HFFc6 (cell line): Measurements from ENCODE around the gene CLCN6. TPM values are rescaled to one million over a fixed set of nuclear protein-coding genes. Genes with fewer than 3 reads are reported as not detected.

Experiments
- DNase-seq: peaks from one replicate; pipeline ENCODE4 v3.0.0-alpha.2; 2018
- H3K27ac Mint-ChIP-seq: 2 replicates; pipeline ENCODE4 v1.8.0; 2020; ENCODE audit warnings: mild to moderate bottlenecking, mixed read lengths
- H3K27me3 Mint-ChIP-seq: 2 replicates; pipeline ENCODE4 v1.8.0; 2021; ENCODE audit warnings: mild to moderate bottlenecking, moderate library complexity, mixed read lengths; ENCODE audit not compliant: insufficient read depth
- H3K36me3 Mint-ChIP-seq: 2 replicates; pipeline ENCODE4 v1.8.0; 2021; ENCODE audit warnings: low read depth, mixed read lengths
- H3K4me1 Mint-ChIP-seq: 2 replicates; pipeline ENCODE4 v1.8.0; 2020; ENCODE audit warnings: low read depth, mixed read lengths
- H3K4me3 Mint-ChIP-seq: 2 replicates; pipeline ENCODE4 v1.8.0; 2020; ENCODE audit warnings: mild to moderate bottlenecking, moderate library complexity, mixed read lengths
- H3K9me3 Mint-ChIP-seq: 2 replicates; pipeline ENCODE4 v1.8.0; 2020; ENCODE audit warnings: mild to moderate bottlenecking, mixed read lengths
- total RNA-seq, 6 experiments: library from RNA; stranded (reverse); fragmentation: NEBNext Ultra II Directional; extraction: Animal tissue kit (Norgen Biotek cat#: 25700); gene quantifications; 2 replicates in 1 of 6; 3 replicates in 5 of 6; pipeline ENCODE4 v1.2.3, GENCODE V29; 2021
- TF ChIP-seq, protein P1 (sequence below): fragments of 200-600 bp; sonication (generic); IDR thresholded peaks from 2 replicates; pipeline ENCODE4 v1.5.0; 2021; ENCODE audit warnings: antibody characterized with exemption, mild to moderate bottlenecking

CLCN6 gene
- total RNA-seq, 6 experiments from 2014 or later = 6.2 to 8.3 (median 7.9) TPM

DNA sequence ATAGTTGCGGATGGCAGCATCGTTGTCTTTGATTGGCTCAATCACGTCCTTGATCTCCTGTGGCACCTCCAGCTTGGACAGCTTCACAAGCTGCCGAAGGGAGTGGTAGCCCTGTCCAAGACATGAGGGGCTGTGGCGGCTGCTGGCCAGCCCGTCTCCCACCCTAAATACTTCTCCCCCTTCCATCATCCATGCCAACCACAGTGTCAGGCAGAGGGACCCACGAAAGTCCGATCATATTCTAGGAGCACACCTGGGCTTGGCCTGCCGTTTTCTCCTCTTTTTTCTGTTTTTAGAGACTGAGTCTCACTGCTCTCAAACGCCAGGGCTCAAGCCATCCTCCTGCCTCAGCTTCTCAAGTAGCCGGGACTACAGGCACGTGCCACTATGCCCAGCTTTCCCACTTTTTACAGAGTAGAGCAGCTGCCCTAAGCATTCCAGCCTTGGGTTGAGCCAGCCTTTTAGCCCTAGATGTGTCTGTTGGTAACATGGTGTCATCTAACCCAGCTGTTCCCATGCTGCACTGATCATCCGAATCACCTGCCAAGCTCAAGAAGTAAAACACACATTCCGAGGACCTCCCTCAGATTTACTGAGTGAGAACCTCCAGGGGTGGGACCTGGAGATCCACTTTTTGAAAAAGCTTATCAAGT lies 10.6 kb upstream of the CLCN6 start:
- Mint-ChIP-seq H3K27ac (no peak overlapping the region), H3K4me1 (peaks cover 25% of the 10 kb centered on the region), H3K36me3 (peaks cover 30% of the 10 kb centered on the region), H3K27me3 (no peaks in the 10 kb centered on the region; the same call in none of the 2 replicates), H3K4me3 (no peak overlapping the region), H3K9me3 (no peaks in the 10 kb centered on the region)
- TF ChIP-seq, protein P1, sequence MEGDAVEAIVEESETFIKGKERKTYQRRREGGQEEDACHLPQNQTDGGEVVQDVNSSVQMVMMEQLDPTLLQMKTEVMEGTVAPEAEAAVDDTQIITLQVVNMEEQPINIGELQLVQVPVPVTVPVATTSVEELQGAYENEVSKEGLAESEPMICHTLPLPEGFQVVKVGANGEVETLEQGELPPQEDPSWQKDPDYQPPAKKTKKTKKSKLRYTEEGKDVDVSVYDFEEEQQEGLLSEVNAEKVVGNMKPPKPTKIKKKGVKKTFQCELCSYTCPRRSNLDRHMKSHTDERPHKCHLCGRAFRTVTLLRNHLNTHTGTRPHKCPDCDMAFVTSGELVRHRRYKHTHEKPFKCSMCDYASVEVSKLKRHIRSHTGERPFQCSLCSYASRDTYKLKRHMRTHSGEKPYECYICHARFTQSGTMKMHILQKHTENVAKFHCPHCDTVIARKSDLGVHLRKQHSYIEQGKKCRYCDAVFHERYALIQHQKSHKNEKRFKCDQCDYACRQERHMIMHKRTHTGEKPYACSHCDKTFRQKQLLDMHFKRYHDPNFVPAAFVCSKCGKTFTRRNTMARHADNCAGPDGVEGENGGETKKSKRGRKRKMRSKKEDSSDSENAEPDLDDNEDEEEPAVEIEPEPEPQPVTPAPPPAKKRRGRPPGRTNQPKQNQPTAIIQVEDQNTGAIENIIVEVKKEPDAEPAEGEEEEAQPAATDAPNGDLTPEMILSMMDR = no peak
- DNase-seq = no peak

DNA sequence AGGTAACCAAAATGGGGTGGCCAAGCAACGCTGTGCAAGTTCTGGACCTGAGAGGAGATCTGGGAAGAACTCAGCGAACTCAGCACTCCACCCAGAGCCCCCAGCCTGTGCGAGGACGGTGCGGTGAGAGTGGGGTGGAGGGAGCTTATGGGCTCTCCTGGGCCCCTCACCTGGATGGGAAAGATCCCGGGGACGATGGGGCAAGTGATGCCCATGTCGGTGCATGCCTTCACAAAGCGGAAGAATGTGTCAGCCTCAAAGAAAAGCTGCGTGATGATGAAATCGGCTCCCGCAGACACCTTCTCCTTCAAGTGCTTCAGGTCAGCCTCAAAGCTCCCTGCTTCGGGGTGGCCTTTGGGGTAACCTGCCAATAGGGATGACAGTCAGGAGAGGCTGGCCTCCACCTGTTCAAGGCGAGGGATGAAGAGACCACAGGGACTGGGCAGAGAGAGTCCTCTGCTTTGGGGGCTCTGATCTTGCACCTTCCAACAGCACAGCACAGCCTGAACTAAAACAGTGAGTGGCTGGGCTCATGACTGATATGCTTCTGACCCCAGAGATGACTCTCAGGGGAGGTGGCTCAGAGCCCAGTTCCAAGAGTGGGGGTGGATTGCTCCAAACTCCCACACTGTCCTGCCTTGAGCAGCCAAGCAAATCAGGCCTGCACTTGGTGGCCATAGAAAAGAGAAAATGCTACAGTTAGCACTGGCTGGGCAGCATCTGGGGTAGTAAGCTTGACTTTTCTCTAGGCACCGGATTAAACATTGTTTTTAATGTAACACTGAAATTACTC lies 9.8 kb upstream of the CLCN6 start:
- Mint-ChIP-seq H3K36me3 (peaks cover 30% of the 10 kb centered on the region), H3K4me3 (no peak overlapping the region), H3K27me3 (no peaks in the 10 kb centered on the region; the same call in none of the 2 replicates), H3K4me1 (peaks cover 18% of the 10 kb centered on the region), H3K9me3 (no peaks in the 10 kb centered on the region), H3K27ac (0 out of 2 replicates have a peak overlapping the region, but pooled peaks have one; percentile 49)
- TF ChIP-seq, protein P1 = no peak
- DNase-seq = no peak

DNA sequence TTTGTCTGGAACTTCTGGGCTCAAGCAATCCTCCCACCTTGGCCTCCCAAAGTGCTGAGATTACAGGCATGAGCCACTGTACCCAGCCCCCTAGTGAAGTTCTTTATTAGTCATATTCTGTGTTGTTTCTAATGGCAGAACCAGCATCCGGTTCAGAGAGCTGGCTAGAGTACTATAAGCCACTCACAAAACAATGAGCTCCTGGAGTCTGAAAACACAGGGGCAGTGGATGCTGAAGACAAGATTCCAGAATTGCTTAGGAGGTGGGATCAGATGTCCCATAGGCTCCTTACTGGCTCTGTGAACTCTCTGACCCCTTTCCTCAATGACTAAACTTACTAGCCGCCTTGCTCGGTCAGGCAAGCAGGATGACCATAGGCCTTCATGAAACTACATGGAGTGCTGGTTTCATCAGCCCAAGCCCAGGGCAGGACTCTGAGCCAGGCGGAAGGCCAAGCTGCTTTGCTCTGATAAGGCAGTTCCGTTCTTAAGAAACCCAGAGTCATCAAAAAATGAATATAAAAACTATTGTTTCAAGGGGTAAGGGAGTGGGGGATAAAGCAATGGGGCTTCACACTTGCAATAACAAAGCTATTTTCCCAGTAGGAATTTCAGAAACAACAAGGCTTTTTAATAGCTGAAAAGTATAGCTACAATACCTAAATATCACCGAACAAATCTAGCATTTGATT lies 8.3 kb upstream of the CLCN6 start:
- H3K27me3 Mint-ChIP-seq = peaks cover 2% of the 10 kb centered on the region
- no peaks in the 10 kb centered on the region for H3K9me3 Mint-ChIP-seq
- H3K4me1 Mint-ChIP-seq = peaks cover 22% of the 10 kb centered on the region
- TF ChIP-seq, protein P1 = no peak
- peaks cover 22% of the 10 kb centered on the region for H3K36me3 Mint-ChIP-seq
- DNase-seq = no peak
- peak overlapping the region; percentile 59; the same call in 1 of the 2 replicates for H3K27ac Mint-ChIP-seq
- H3K4me3 Mint-ChIP-seq = no peak overlapping the region

DNA sequence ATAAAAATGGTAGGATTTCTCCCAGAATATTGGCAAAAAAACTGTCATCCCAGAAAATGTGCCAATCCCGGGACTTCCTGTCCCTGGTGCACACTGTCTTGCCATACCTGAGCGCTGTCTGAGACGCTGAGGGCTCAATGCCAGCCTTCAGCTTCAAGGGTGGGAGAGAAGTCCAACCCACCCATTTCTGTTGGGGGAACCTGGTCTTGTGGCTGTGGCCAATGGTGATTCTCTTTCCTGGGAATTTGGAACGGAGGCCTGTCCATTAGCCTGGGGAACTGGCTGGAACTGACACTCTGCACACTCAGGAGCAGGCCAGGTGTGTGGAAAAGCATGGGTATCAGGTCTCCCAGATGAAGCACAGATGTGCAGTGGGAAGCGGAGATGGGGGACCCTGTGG lies 6.9 kb upstream of the CLCN6 start:
- peaks cover 37% of the 10 kb centered on the region for H3K4me1 Mint-ChIP-seq
- TF ChIP-seq, protein P1 = no peak
- no peak overlapping the region for H3K4me3 Mint-ChIP-seq
- H3K9me3 Mint-ChIP-seq = no peaks in the 10 kb centered on the region
- H3K36me3 Mint-ChIP-seq = peaks cover 22% of the 10 kb centered on the region
- H3K27ac Mint-ChIP-seq = no peak overlapping the region
- peaks cover 4% of the 10 kb centered on the region; the same call in 1 of the 2 replicates for H3K27me3 Mint-ChIP-seq
- no peak for DNase-seq

DNA sequence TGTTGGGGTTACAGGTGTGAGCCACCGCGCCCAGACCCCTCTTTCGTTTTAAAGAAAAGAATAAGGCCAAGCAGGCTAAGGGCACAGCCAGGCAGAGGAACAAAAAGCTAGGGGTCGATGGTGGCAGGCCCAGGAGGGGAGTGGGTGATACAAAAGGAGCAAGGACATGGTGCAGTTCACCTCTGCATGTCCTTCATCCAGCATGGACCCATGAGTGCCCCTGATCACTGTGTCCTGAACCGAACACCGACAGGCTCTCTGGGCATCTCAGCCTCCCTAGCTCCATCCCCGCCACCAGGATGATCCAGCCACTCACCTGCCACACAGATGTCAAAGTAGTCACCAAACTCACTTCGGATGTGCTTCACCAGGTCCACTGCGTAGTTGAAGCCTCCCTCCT lies 6.1 kb upstream of the CLCN6 start:
- Mint-ChIP-seq H3K4me3 (no peak overlapping the region), H3K36me3 (peaks cover 16% of the 10 kb centered on the region)
- no peak for DNase-seq

More for the DNA sequence above, 6.1 kb upstream of the CLCN6 start:
- Mint-ChIP-seq H3K4me1 (peaks cover 45% of the 10 kb centered on the region), H3K27me3 (peaks cover 4% of the 10 kb centered on the region; the same call in 1 of the 2 replicates), H3K9me3 (no peaks in the 10 kb centered on the region), H3K27ac (no peak overlapping the region; the same call in 1 of the 2 replicates)
- TF ChIP-seq, protein P1 = no peak
